22Rv1 (cell line): ENCODE measurements around the gene RXFP4.

Source experiments
- ZFX ChIP-seq: fragments of 450-650 bp; IDR thresholded peaks from 2 replicates; pipeline ENCODE4 v1.6.1; 2017; ENCODE audit warnings: antibody characterized with exemption, borderline replicate concordance
- TF ChIP-seq, protein P1 (sequence below): fragments of 450-650 bp; IDR thresholded peaks from 2 replicates; pipeline ENCODE4 v1.5.1; 2017; ENCODE audit warnings: mild to moderate bottlenecking

DNA sequence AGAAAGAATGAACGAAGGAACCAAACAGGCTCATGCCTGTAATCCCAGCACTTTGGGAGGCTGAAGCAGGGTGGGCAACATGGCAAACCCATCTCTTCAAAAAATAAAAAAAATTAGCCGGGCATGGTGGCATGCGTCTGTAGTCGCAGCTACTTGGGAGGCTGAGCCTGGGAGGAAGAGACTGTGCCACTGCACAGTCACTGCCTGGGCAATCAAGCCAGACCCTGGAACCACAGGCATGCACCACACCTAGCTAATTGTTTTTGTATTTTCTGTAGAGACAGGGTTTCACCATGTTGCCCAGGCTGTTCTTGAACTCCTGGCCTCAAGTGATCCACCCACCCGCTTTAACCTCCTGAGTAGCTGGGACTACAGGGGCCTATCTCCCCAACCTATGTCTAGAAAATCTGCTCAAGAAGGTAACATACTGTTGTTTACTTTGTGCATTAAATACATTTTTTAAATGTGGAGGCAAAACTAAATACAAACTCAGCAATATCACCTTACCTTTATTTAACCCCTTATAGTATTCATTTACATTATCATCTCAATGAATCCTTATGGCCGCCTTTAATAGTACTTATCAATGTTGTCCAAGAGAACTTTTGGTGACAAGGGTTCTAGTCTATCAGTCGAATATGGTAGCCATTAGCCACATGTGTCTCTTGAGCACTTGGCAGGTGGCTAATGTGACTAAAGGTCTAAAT is 10.0 kb upstream of the RXFP4 start:
- TF ChIP-seq, protein P1, sequence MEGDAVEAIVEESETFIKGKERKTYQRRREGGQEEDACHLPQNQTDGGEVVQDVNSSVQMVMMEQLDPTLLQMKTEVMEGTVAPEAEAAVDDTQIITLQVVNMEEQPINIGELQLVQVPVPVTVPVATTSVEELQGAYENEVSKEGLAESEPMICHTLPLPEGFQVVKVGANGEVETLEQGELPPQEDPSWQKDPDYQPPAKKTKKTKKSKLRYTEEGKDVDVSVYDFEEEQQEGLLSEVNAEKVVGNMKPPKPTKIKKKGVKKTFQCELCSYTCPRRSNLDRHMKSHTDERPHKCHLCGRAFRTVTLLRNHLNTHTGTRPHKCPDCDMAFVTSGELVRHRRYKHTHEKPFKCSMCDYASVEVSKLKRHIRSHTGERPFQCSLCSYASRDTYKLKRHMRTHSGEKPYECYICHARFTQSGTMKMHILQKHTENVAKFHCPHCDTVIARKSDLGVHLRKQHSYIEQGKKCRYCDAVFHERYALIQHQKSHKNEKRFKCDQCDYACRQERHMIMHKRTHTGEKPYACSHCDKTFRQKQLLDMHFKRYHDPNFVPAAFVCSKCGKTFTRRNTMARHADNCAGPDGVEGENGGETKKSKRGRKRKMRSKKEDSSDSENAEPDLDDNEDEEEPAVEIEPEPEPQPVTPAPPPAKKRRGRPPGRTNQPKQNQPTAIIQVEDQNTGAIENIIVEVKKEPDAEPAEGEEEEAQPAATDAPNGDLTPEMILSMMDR, result no peak
- no peak for TF ChIP-seq ZFX
